HG03342 (cell line): ENCODE results near the gene THBS2.
"Not testable (repeated sequence)": the region's sequence is repeated elsewhere in the genome, so short reads cannot be mapped to it uniquely, and the experiment has no call there.

Source experiments
- ATAC-seq: cut with Tn5 transposase; IDR thresholded peaks from one replicate; pipeline ENCODE4 v1.9.1; 2021; ENCODE audit warnings: mild to moderate bottlenecking, moderate library complexity; ENCODE audit not compliant: unreplicated experiment

The THBS2 gene

GRCh38 chr6:169213814-169214520 lies 39.7 kb downstream of the THBS2 start:
- no peak for ATAC-seq

- peak; percentile 100 for ATAC-seq
Measured at GRCh38 chr6:169212897-169213813, 40.5 kb downstream of the THBS2 start.

DNA sequence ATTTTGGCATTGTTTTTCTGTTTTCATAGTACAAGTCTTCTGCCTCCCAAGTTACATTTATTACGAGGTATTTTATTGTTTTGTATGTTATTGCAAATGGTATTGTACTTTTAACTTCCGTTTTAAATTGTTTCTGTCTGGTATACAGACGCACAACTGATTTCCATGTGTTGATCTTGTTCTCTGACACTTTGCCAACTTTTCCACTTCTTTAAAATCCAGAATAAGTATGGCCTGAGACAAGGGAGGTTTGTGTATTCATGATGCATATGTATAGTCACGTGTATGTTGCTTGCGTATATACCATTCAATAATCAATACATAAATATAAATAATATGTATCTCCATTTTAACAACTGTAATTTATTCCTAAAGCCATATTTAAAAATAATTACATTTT lies 41.2 kb downstream of the THBS2 start:
- ATAC-seq = no peak

DNA sequence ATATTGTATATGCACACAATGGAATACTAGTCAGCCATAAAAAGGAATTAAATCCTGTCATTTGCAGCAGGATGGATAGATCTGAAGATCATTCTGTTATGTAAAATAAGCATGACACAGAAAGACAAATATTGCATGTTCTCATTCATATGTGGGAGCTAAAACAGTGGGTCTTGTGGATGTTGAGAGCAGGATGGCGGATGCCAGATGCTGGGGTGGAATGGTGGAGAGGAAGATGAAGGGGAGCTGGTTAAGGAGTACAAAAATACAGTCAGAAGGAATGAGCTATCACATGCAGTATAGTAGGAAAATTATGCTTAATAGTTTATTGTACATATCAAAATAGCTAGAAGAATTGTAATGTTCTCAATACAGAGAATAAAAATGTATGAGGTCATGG lies 41.8 kb downstream of the THBS2 start:
- no peak for ATAC-seq

GRCh38 chr6:169210611-169211010 lies 43.0 kb downstream of the THBS2 start:
- ATAC-seq = no peak

DNA sequence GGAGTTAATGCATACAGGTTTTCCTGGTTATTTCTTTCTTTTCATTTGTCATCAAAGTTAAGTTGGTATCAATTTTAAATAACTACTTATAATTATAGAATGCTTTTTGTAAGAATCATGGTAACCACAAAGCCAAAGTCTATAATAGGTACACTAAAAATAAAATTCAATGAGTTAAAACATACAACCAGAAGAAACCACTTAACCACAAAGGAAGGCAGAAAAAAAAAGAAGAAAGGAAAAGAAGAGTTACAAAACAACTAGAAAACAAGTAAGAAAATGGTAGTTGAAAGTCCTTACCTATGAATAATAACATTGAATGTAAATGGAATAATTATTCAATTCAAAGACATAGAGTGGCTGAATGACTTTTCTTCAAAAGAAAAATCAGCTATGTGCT lies 45.6 kb downstream of the THBS2 start:
- ATAC-seq = no peak

GRCh38 chr6:169207482-169207881 lies 46.2 kb downstream of the THBS2 start:
- ATAC-seq = no peak

GRCh38 chr6:169205176-169206160 lies 48.2 kb downstream of the THBS2 start:
- no peak for ATAC-seq

DNA sequence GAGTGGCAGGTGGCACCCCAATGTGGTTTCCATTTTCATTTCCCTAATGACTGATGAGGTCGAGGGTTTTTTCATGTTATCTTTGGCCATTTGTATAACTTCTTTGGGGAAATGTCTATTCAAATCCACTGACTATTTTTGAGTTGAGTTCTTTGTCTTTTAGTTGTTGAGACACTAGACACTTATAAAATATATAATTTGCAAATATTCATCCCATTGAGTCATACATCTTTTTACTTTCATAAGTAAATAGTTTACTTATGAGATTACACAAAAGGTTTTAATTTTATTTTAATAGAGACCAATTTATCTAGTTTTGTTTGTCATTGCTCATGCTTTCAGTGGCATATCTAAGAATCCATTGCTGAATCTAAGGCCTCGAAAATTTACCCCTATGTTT lies 49.5 kb downstream of the THBS2 start:
- no peak for ATAC-seq

DNA sequence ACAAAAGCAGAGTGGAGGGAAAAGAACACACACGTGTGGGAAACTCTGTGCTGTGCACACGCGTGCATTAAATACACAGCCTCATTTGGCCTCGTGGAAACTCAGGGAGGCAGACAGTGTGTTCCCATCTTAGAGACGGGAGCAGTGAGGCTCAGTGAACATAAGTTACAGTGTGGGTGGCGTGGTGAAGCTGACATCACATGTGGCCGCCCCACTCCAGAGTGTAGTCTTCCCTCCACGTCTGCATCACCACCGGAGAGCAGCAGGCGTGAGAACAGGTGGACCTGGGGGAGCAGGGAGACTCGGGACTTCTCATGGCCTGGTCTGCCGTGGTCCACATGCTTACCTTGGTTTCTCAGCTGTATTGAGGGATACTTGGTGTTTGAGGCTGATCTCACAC lies 51.7 kb downstream of the THBS2 start:
- ATAC-seq = no peak

GRCh38 chr6:169200893-169201514 lies 52.6 kb downstream of the THBS2 start:
- ATAC-seq = no peak

DNA sequence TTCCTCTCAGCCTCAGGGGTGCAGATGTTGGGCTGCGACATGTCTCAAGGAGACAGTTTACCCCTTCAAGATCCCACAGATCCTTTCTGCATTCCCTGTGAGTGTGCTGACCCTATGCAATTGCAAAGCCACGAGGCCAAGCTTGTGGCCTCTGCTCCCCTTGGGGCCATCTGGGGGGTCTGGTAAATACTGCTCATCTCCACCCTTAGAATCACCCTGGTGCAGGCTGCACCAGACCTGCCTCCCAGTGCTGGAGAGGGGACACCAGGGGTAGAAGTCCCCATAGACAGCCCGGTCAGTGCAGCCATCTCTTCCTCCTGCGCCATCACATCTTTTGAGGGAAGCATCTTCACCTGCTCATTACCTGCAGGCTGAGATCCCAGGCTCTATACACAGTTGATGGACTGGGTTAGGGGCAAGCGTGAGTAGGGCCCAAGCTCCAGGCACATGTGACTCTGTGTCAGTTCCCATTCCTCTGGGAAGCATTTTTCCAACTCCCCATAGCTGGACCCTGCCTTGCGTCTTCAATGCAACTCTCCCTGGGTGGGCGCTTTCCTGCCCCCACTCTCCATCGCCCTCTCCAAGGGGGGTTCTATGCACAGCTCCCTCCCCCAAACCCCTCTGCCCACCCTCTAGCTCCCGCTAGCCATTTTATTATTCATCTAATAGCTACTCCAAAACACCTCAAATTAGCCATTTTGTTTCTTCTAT lies 53.9 kb downstream of the THBS2 start:
- no peak for ATAC-seq

- no peak for ATAC-seq
Measured at GRCh38 chr6:169198885-169199284, 54.8 kb downstream of the THBS2 start.

DNA sequence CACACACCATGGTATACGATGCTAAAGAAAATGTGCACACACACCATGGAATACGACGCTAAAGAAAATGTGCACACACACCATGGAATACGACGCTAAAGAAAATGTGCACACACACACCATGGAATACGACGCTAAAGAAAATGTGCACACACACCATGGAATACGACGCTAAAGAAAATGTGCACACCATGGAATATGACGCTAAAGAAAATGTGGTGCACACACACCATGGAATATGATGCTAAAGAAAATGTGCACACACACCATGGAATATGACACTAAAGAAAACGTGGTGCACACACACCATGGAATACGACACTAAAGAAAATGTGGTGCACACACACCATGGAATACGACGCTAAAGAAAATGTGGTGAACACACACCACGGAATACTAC lies 55.7 kb downstream of the THBS2 start:
- not testable (repeated sequence) for ATAC-seq

DNA sequence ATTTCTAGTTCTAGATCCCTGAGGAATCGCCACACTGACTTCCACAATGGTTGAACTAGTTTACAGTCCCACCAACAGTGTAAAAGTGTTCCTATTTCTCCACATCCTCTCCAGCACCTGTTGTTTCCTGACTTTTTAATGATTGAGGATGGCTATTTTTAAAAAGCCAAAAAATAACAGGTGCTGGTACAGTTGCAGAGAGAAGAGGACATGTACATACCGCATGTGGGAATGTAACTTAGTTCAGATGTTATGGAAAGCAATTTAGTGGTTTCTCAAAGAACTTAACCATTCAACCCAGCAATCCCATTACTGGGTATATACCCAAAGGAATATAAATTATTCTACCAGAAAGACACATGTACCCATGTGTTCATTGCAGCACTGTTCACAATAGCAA lies 57.4 kb downstream of the THBS2 start:
- not testable (repeated sequence) for ATAC-seq

DNA sequence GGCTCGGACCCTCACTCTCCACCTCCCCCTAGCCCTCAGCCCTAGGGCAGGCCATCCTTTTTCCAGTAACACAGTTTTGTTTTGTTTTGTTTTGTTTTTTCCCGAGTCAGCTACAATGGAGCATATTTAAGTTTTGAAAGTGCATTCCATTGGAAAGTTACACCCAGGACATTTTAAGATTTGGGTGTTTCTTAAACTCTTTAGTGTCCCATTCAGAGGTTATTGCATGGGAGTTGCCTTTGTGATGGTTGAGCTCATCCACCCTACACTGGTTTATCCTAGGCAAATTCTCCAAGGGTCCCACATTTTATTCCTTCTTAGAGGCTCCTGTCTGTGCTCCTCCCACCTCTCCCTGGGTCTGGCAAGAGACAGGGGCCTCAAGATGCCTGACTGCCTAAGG lies 58.9 kb downstream of the THBS2 start:
- ATAC-seq = no peak

- no peak for ATAC-seq
Measured at GRCh38 chr6:169190970-169191369, 62.7 kb downstream of the THBS2 start.

DNA sequence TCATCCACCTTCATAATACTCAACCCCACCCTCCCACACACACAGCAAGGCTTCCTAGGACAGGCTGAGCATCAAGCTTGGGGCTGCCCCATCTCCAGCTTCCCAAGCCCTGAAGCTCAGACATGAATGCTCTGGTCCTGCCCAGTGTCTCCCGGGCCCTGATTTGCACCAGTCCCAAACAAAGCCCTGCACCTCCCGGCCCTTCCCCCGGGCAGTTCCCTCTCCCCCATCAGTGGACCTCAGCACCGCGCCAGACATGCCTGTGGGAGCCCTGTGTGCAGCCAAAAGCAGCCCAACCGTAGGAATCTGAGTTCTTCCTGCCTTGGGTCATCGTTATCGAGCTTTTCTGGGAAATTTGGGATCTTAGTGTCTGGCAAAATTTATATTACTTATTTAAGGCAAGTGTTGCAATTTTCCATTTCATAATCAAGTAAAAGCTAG lies 63.5 kb downstream of the THBS2 start:
- no peak for ATAC-seq

- no peak for ATAC-seq
Measured at GRCh38 chr6:169189686-169190085, 64.0 kb downstream of the THBS2 start.

- no peak for ATAC-seq
Measured at GRCh38 chr6:169189182-169189581, 64.5 kb downstream of the THBS2 start.
